KOPT-K1 (cell line): Measurements from ENCODE around the gene UBE3B.

Experiments used
- H3K27ac ChIP-seq: fragments of 200-600 bp; sonication (generic); 2 replicates; pipeline ENCODE4 v1.5.1; 2016; ENCODE audit warnings: antibody characterized with exemption, mild to moderate bottlenecking, low read depth, low read length; ENCODE audit not compliant: poor library complexity, severe bottlenecking
- H3K36me3 ChIP-seq: fragments of 200-600 bp; sonication (generic); 2 replicates; pipeline ENCODE4 v1.5.1; 2017; ENCODE audit warnings: antibody characterized with exemption, mild to moderate bottlenecking, low read length, moderate library complexity; ENCODE audit not compliant: insufficient read depth
- H3K9me3 ChIP-seq: fragments of 200-600 bp; sonication (generic); 2 replicates; pipeline ENCODE4 v1.5.1; 2017; ENCODE audit warnings: antibody characterized with exemption, low read length, mild to moderate bottlenecking; ENCODE audit not compliant: insufficient read depth, poor library complexity, severe bottlenecking

Gene UBE3B

DNA sequence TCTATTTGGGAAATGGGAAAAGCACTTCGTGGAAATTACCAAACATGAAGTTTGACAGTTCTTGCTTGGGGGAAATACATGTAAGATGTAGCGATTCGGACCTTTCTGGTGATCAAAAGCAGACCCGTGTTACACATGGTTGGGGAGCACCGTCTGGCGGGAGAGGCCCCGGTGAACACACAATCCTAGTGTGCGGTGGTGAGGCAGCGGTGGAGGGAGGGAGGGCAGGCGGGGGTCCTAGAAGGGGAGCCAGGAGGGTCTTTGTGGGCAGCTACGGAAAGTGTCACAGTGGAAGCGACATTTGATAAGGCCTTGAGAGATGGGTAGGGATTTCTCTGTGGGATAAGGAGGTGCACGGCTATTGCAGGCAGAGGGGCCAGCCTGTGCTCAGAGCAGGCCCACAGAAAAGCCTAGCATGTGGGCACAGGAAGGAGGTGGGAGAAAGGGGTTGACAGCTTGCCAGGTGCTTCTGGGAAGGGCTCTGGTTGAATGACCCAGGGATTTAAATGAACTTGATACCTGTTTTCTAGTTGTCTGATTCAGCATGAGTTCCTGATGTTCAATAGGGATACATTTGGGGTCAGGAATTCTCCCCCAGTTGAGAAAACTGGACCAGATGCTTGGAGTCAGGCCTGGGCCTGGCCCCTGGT, 103.4 kb downstream of the UBE3B start:
- no peak overlapping the region for H3K27ac ChIP-seq
- H3K36me3 ChIP-seq, result peaks cover 84% of the 10 kb centered on the region
- H3K9me3 ChIP-seq, result no peaks in the 10 kb centered on the region

DNA sequence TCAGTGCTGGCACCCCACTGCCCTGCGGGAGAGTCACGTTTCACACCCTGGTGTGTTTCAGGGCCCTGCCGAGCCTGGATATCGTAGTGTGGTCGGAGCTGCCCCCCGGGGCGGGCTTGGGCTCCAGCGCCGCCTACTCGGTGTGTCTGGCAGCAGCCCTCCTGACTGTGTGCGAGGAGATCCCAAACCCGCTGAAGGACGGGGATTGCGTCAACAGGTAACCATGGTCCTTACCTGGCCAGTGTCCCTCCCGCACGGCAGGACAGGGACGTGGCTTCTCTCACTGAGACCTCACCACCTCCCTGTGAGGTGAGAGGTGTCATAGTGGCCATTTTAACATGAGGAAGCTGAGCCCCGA, 103.9 kb downstream of the UBE3B start:
- Histone ChIP-seq H3K27ac (no peak overlapping the region), H3K9me3 (no peaks in the 10 kb centered on the region), H3K36me3 (peaks cover 82% of the 10 kb centered on the region)

- H3K36me3 ChIP-seq, result peaks cover 84% of the 10 kb centered on the region
- H3K27ac ChIP-seq, result no peak overlapping the region
- no peaks in the 10 kb centered on the region for H3K9me3 ChIP-seq
Measured at GRCh38 chr12:109581856-109582255, 104.4 kb downstream of the UBE3B start.

DNA sequence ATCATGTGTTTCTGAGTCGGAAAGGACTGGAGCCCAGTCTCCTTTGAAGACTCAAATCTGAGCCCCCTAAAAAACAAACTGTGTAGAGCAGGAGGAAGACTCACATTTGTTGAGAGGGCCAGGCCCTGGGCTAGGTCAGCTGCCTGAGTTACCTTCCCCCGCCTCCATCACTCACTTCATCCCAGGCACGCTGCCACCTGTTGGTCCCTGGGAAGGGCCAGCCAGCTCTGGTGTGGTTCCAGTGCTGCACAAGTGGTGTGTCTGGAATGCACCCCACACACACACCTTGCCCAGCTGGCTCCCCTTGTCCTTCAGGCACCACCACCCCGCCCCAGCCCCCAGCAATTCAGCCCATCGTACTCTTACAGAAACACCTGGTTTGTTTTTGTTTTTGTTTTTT, 105.2 kb downstream of the UBE3B start:
- H3K9me3 ChIP-seq, result no peaks in the 10 kb centered on the region
- no peak overlapping the region for H3K27ac ChIP-seq
- H3K36me3 ChIP-seq, result peaks cover 84% of the 10 kb centered on the region

GRCh38 chr12:109583733-109584132, 106.3 kb downstream of the UBE3B start:
- Histone ChIP-seq H3K9me3 (no peaks in the 10 kb centered on the region), H3K27ac (no peak overlapping the region), H3K36me3 (peaks cover 84% of the 10 kb centered on the region)
